WTC11 (cell line): ENCODE data around the gene NUDT3. TPM values are rescaled to one million over a fixed set of nuclear protein-coding genes. Genes with fewer than 3 reads are reported as not detected.
A peak's percentile ranks its signal among the peaks of the same experiment; 100 is the strongest.

Experiments
- ATAC-seq: fragments of 200-7000 bp; cut with Tn5 transposase; 2 replicates; pipeline ENCODE4 v1.10.0; 2021; ENCODE audit warnings: mild to moderate bottlenecking, moderate library complexity
- CTCF ChIA-PET: fragments of 300-600 bp; sonication (Branson Sonifier 250); formaldehyde crosslinking; loops from one replicate; lab custom pipeline; 2021; ENCODE audit warnings: antibody characterized with exemption; lab: Charles Lee
- POLR2A ChIA-PET: fragments of 350-600 bp; sonication (Branson Sonifier 250); formaldehyde crosslinking; loops from one replicate; lab custom pipeline; 2021; ENCODE audit warnings: antibody characterized with exemption; lab: Charles Lee
- DNase-seq: peaks from one replicate; pipeline ENCODE4 v3.0.0; 2021; ENCODE audit warnings: low spot score
- H3K27ac Mint-ChIP-seq: 2 replicates; pipeline ENCODE4 v1.8.0; 2021; ENCODE audit warnings: mixed read lengths
- H3K27me3 Mint-ChIP-seq: 2 replicates; pipeline ENCODE4 v1.8.0; 2021; ENCODE audit warnings: low read depth, mild to moderate bottlenecking, moderate library complexity, mixed read lengths
- H3K36me3 Mint-ChIP-seq: 2 replicates; pipeline ENCODE4 v1.8.0; 2021; ENCODE audit warnings: mixed read lengths
- H3K4me1 Mint-ChIP-seq: 2 replicates; pipeline ENCODE4 v1.8.0; 2022; ENCODE audit warnings: mixed read lengths
- H3K4me3 Mint-ChIP-seq: 2 replicates; pipeline ENCODE4 v1.8.0; 2021; ENCODE audit warnings: mild to moderate bottlenecking, moderate library complexity, mixed read lengths
- H3K9me3 Mint-ChIP-seq: 2 replicates; pipeline ENCODE4 v1.8.0; 2021; ENCODE audit warnings: mixed read lengths
- ATF2 ChIP-seq: sonication (generic); formaldehyde crosslinking; IDR thresholded peaks from 2 replicates; pipeline ENCODE4 v1.8.1; 2022; ENCODE audit warnings: low read depth, missing genetic modification reagents, borderline replicate concordance
- ATF6 ChIP-seq: sonication (generic); formaldehyde crosslinking; IDR thresholded peaks from 2 replicates; pipeline ENCODE4 v1.8.1; 2023; ENCODE audit warnings: mild to moderate bottlenecking, missing genetic modification reagents
- CDX4 ChIP-seq: fragments of 250-450 bp; sonication (Bioruptor Pico); IDR thresholded peaks from 2 replicates; pipeline ENCODE4 v1.9.0; 2021; ENCODE audit warnings: moderate library complexity, mild to moderate bottlenecking, inconsistent platforms, borderline replicate concordance
- E2F4 ChIP-seq: sonication (generic); formaldehyde crosslinking; IDR thresholded peaks from 2 replicates; pipeline ENCODE4 v1.8.1; 2022; ENCODE audit warnings: low read depth, mild to moderate bottlenecking, moderate library complexity, missing genetic modification reagents, borderline replicate concordance
- ERG ChIP-seq: fragments of 250-450 bp; sonication (Bioruptor Pico); IDR thresholded peaks from 2 replicates; pipeline ENCODE4 v1.8.0; 2021; ENCODE audit warnings: mild to moderate bottlenecking
- GABPB1 ChIP-seq: sonication (generic); formaldehyde crosslinking; IDR thresholded peaks from 2 replicates; pipeline ENCODE4 v1.8.1; 2023; ENCODE audit warnings: mild to moderate bottlenecking, missing genetic modification reagents
- MAX ChIP-seq: sonication (generic); formaldehyde crosslinking; IDR thresholded peaks from 2 replicates; pipeline ENCODE4 v1.8.0; 2022; ENCODE audit warnings: mild to moderate bottlenecking, missing genetic modification reagents
- NFYB ChIP-seq: sonication (generic); formaldehyde crosslinking; conservative IDR thresholded peaks from 2 replicates; pipeline ENCODE4 v1.8.0; 2022; ENCODE audit warnings: low read depth, missing genetic modification reagents
- USF1 ChIP-seq: sonication (generic); formaldehyde crosslinking; IDR thresholded peaks from 2 replicates; pipeline ENCODE4 v1.8.0; 2022; ENCODE audit warnings: mild to moderate bottlenecking, missing genetic modification reagents
- ZBTB43 ChIP-seq: sonication (generic); formaldehyde crosslinking; IDR thresholded peaks from 2 replicates; pipeline ENCODE4 v1.8.1; 2023; ENCODE audit warnings: mild to moderate bottlenecking, missing genetic modification reagents
- ZNF121 ChIP-seq: sonication (generic); formaldehyde crosslinking; IDR thresholded peaks from 2 replicates; pipeline ENCODE4 v1.8.0; 2023; ENCODE audit warnings: missing genetic modification reagents
- ZNF232 ChIP-seq: sonication (generic); formaldehyde crosslinking; IDR thresholded peaks from 2 replicates; pipeline ENCODE4 v1.8.0; 2022; ENCODE audit warnings: mild to moderate bottlenecking, missing genetic modification reagents
- total RNA-seq: library from RNA; stranded (reverse); gene quantifications from 3 replicates; pipeline ENCODE4 v1.2.3, GENCODE V29; 2021

The NUDT3 gene
- total RNA-seq, 1 experiment from 2014 or later = 30.0 TPM

GRCh38 chr6:34362909-34363680 is 29.4 kb downstream of the NUDT3 start (continued):
- TF ChIP-seq ATF6 (CRISPR knock-in tag) (no peak), MAX (CRISPR knock-in tag) (no peak), ATF2 (no peak), ERG (CRISPR knock-in tag) (no peak)

- H3K27me3 Mint-ChIP-seq = no peaks in the 10 kb centered on the region
- DNase-seq (no peak), ATAC-seq (no peak)
- ChIA-PET CTCF (interaction anchor here (0.6 to 1.4 kb wide), 2 partner anchors 166 to 198 kb away, joined by 3 to 6 read pairs; no protein-coding TSS in a partner anchor), POLR2A (no interaction called here)
- H3K9me3 Mint-ChIP-seq = no peaks in the 10 kb centered on the region
- H3K27ac Mint-ChIP-seq = no peak overlapping the region
- no peaks in the 10 kb centered on the region for H3K36me3 Mint-ChIP-seq
- H3K4me3 Mint-ChIP-seq = no peak overlapping the region
- H3K4me1 Mint-ChIP-seq = peaks cover 31% of the 10 kb centered on the region
- TF ChIP-seq ZNF121 (CRISPR knock-in tag) (peak; percentile 83; the same call in 1 of the 2 replicates), ZNF232 (CRISPR knock-in tag) (no peak)
Observed at GRCh38 chr6:34362176-34362575, 30.3 kb downstream of the NUDT3 start.

- Mint-ChIP-seq H3K4me1 (peaks cover 34% of the 10 kb centered on the region), H3K36me3 (no peaks in the 10 kb centered on the region), H3K27me3 (no peaks in the 10 kb centered on the region), H3K4me3 (no peak overlapping the region), H3K27ac (0 out of 2 replicates have a peak overlapping the region, but pooled peaks have one; percentile 57), H3K9me3 (no peaks in the 10 kb centered on the region)
- TF ChIP-seq E2F4 (CRISPR knock-in tag) (no peak), GABPB1 (no peak), ZBTB43 (CRISPR knock-in tag) (no peak), CDX4 (CRISPR knock-in tag) (no peak), NFYB (no peak), USF1 (CRISPR knock-in tag) (no peak)
- POLR2A ChIA-PET = no interaction called here
- CTCF ChIA-PET = interaction anchor here (0.5 to 0.6 kb wide), 3 partner anchors 196 to 768 kb away, joined by 4 read pairs; no protein-coding TSS in a partner anchor
- ATAC-seq (no peak), DNase-seq (no peak)
Observed at GRCh38 chr6:34360556-34360955, 31.9 kb downstream of the NUDT3 start.
